ENCODE data around the gene MCFD2. TPM values are rescaled to one million over a fixed set of nuclear protein-coding genes. Genes with fewer than 3 reads are reported as not detected.

The MCFD2 gene
- total RNA-seq, 1 donor from 2014 or later, result 104 TPM

GRCh38 chr2:46875226-46875899 lies 40.2 kb downstream of the MCFD2 start:
- DNase-seq (ENCODE audit: low spot score), result no peak

GRCh38 chr2:46874236-46874929 lies 41.2 kb downstream of the MCFD2 start:
- DNase-seq (ENCODE audit: low spot score), result no peak

GRCh38 chr2:46873604-46874068 lies 42.0 kb downstream of the MCFD2 start:
- no peak for DNase-seq (ENCODE audit: low spot score)

GRCh38 chr2:46872902-46873603 lies 42.6 kb downstream of the MCFD2 start:
- DNase-seq (ENCODE audit: low spot score), result no peak

- DNase-seq (ENCODE audit: low spot score), result no peak
Observed at GRCh38 chr2:46871976-46872381, 43.6 kb downstream of the MCFD2 start.

GRCh38 chr2:46870051-46870839 lies 45.4 kb downstream of the MCFD2 start:
- no peak for DNase-seq (ENCODE audit: low spot score)

GRCh38 chr2:46869621-46870020 lies 46.0 kb downstream of the MCFD2 start:
- no peak for DNase-seq (ENCODE audit: low spot score)

- DNase-seq (ENCODE audit: low spot score), result no peak
Observed at GRCh38 chr2:46866770-46867246, 48.8 kb downstream of the MCFD2 start.

GRCh38 chr2:46865181-46865970 lies 50.2 kb downstream of the MCFD2 start:
- no peak for DNase-seq (ENCODE audit: low spot score)

GRCh38 chr2:46863882-46864281 lies 51.7 kb downstream of the MCFD2 start:
- no peak for DNase-seq (ENCODE audit: low spot score)

GRCh38 chr2:46862514-46862913 lies 53.1 kb downstream of the MCFD2 start:
- DNase-seq (ENCODE audit: low spot score), result no peak

- no peak for DNase-seq (ENCODE audit: low spot score)
Observed at GRCh38 chr2:46861916-46862315, 53.7 kb downstream of the MCFD2 start.

GRCh38 chr2:46859482-46859881 lies 56.1 kb downstream of the MCFD2 start:
- no peak for DNase-seq (ENCODE audit: low spot score)

- DNase-seq (ENCODE audit: low spot score), result no peak
Observed at GRCh38 chr2:46858702-46859090, 56.9 kb downstream of the MCFD2 start.

GRCh38 chr2:46857871-46858701 lies 57.5 kb downstream of the MCFD2 start:
- DNase-seq (ENCODE audit: low spot score), result no peak

- DNase-seq (ENCODE audit: low spot score), result no peak
Observed at GRCh38 chr2:46856336-46856735, 59.3 kb downstream of the MCFD2 start.

GRCh38 chr2:46855805-46856204 lies 59.8 kb downstream of the MCFD2 start:
- DNase-seq (ENCODE audit: low spot score), result no peak

- peak; percentile 69 for DNase-seq (ENCODE audit: low spot score)
Observed at GRCh38 chr2:46854260-46854659, 61.3 kb downstream of the MCFD2 start.

- DNase-seq (ENCODE audit: low spot score), result no peak
Observed at GRCh38 chr2:46852598-46852997, 63.0 kb downstream of the MCFD2 start.

- DNase-seq (ENCODE audit: low spot score), result no peak
Observed at GRCh38 chr2:46852124-46852523, 63.5 kb downstream of the MCFD2 start.
